Activated CD8-positive, alpha-beta memory T cell treated with anti-CD3 and anti-CD28 coated beads, Interleukin-2, amount 50 U/mL, for 24 hours (primary cell): ENCODE results near the gene DHX36.

Experiments
- DNase-seq: peaks from one replicate; pipeline ENCODE4 v3.0.0-alpha.2; 2020; ENCODE audit errors: extremely low read depth

The DHX36 gene, protein sequence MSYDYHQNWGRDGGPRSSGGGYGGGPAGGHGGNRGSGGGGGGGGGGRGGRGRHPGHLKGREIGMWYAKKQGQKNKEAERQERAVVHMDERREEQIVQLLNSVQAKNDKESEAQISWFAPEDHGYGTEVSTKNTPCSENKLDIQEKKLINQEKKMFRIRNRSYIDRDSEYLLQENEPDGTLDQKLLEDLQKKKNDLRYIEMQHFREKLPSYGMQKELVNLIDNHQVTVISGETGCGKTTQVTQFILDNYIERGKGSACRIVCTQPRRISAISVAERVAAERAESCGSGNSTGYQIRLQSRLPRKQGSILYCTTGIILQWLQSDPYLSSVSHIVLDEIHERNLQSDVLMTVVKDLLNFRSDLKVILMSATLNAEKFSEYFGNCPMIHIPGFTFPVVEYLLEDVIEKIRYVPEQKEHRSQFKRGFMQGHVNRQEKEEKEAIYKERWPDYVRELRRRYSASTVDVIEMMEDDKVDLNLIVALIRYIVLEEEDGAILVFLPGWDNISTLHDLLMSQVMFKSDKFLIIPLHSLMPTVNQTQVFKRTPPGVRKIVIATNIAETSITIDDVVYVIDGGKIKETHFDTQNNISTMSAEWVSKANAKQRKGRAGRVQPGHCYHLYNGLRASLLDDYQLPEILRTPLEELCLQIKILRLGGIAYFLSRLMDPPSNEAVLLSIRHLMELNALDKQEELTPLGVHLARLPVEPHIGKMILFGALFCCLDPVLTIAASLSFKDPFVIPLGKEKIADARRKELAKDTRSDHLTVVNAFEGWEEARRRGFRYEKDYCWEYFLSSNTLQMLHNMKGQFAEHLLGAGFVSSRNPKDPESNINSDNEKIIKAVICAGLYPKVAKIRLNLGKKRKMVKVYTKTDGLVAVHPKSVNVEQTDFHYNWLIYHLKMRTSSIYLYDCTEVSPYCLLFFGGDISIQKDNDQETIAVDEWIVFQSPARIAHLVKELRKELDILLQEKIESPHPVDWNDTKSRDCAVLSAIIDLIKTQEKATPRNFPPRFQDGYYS

DNA sequence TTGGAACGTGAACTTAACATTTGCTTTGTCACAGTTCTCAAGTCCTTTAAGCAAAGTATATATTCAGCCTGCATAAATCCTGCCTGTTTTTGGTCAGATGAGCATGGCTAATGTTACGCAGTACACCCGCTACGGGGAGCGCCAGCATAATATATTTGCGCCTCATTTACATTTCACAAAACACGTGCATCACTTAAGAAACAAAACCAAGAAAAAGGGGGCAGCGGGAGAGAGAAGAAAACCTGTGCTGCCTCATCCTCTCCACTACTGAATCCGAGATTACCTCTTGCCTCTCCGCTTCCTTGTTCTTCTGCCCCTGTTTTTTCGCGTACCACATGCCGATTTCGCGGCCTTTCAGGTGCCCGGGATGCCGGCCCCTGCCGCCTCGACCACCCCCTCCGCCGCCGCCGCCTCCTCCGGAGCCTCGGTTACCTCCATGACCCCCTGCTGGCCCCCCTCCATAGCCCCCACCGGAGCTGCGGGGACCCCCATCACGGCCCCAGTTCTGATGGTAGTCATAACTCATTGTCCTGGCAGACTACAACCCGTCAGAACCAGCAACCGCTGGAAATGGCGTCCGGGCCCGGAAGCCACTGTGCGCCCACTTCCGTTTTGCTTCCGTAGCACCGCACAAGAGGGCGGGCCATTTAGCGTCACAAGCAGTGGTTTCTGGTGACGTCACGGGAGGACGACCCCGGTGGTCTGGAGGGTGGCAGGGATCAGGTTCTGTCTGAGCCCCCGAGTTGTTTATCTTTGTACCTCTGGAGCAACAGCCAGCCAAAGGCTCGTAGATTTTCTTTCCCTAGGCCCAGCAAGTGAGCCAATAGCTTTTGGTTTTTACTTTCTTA is at the start of gene DHX36:
Gene DHX36 (minus strand): TSS at position 597 of the 848 bp plus-strand sequence. CDS start 71 bp downstream, at position 526.
- peak; percentile 83 for DNase-seq

DNA sequence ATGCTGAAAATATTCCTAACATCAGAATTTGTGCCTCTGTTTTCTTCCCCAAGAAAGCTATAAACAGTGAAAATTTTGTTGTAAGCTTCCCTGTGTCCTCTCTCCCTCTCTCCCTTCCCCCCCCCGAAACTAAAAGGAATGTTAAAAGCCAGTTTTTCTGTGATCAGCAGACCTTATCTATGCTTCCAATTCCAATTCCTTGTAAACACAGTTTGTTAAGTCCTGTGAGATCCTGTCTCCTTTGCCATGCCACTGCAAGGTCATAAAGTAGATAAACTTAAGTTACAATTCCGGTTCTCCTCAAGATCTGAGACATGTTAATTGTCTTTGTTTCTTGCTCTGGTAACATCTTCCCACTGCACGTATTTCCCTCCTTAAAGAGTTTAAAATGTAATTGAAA is 42.9 kb upstream of the DHX36 start:
- DNase-seq = no peak

DNA sequence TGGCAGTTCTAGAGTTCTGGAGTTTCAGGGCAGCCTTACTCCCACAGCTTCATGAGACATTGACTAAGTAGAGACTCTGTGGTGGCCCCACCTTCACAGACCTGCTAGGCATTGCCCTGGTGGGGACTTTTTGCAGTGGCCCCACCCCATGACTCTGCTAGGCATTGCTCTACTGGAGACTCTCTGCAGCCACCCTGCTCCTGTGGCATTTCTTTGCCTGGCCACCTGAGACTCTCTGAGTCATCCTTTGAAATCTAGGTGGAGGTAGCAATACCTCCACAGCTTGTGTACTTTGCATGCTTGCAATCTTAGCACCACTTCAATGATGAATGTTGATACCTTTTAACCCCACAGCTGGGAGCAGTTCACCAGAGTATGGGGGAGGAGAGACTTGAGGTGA is 40.6 kb upstream of the DHX36 start:
- no peak for DNase-seq

DNA sequence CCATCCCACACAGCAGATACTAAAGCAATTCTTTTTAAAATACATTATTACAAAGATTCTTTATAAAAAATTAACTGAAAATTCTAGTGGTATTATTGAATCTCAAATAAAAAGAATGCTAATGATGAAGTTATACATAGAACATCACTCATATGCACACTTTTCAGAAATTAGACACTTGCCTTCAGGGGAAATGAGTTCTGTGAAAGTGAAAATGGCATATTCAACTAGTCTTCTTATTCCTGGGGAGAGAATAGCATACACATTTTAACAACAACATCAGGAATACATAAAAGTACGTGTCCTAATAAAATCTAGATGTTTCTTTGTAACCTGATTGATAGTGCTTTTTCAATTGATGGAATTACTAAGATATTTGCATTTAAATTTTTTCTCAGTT is 36.8 kb upstream of the DHX36 start:
- no peak for DNase-seq

DNA sequence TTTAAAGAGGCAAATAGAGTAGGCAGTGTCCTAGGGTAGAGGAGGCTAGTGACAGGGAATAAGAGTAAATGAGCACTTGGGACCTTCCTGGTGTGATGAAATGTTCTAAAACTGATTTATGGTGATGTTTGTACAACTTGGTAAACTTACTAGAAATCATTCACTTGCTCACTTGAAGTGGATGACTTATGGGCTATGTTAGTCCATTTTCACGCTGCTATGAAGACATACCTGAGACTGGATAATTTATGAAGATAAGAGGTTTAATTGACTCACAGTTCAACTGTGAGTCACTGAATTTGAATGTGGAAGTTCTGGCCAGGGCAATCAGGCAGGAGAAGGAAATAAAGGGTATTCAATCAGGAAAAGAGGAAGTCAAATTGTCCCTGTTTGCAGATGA is 31.7 kb upstream of the DHX36 start:
- no peak for DNase-seq

DNA sequence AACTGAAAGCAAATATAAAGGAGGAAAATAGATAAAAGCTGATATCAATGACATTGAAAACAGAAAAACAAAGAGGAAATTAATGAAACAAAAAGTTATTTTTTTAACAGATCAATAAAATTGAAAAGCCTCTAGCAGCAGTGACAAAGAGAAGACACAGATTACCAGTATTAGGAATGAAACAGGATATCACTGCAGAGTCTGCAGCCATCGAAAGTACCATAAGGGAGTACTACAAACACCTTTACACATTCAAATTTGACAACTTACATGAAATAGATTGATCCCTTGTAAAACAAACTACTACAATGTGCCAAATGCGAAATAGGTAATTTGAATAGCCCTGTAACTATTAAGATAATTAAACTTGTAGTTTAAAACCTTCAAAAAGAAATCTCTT is 24.9 kb upstream of the DHX36 start:
- no peak for DNase-seq

DNA sequence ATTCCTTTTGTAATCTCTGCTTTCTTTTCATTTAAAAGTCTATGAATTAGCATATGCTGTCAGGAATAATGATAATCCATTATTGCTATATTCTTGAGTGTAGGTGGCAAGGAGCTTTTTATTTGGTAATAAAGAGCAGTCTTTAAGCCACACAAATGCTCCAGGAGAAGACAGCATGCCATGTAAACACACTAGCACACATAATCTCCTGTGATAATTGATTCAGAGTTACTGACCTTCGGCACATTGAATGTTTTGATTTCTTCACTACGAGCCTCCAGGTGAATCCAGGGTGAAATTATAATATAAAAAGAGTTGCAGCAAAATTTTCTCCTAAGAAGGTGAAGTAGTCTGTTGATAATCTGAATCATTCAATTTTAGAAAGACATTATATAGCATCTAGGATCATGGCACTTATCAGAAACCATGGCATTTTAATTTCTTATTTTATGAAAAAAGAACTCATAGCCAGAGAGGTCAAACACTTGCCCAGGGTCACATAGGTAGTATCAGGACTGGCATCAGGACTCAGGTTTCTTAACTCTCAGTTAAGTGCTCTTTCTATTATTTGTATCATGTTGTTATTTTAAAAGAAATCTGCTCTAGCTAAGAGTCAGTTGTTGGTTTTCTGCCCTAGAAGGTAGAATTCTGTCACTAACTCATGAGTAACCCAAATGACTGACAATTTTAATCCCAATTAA is 21.3 kb upstream of the DHX36 start:
- DNase-seq = no peak

DNA sequence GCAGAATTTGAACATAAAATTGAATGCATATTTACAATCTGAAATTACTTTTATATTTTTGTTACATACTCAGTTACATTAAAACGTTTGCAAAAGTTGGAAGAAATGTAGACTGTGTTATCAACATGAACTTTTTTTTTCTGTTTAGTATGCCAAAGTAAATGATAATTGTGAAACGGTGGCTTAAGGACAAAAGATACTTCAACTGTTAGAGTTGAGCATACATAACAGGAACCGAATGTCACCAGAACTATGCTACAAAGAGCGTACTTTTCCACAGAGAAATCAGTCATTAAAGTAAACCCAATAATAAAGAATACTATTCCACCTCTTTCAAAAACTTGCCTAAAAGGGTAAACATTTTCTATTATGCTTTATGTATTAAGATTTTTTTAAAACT is 14.3 kb upstream of the DHX36 start:
- no peak for DNase-seq

DNA sequence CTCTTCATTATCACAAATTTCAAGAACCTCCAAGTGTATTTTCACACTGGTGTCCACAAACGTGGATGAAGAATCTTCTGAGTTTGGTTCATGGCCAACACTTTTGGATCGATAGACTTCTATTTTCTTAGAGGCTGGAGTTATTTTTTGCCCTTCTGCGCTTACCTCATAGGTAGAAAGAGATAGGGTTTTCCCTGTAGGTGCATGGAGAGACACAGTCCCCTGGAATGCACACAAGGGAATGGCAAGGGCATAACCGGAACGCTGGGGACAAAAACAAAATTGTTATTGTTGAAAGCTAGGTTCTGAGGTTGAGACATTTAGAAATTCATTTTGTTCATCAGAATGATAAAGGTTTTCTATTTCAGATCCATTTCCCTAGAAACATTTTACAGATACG is 13.7 kb upstream of the DHX36 start:
- no peak for DNase-seq

DNA sequence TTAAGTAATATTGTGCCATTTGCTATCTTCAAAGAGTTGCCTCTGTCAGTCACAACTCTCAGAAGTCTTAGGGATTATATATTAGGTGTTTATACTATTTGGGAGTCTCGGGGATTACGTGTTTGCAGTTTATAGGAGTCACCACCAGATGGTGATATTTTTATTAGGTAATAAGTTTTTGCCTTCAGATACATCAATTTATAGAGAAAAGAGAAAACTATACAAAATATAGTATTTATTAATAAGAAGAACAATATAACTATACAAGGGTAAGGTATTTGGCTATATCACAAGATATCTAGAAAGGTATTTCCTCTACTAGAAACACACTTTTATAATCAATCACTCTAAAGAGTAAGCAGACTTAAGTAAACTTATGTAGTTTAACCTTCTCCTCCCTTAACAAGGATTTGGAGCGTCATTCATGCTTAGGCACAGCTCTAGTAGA is 10.7 kb upstream of the DHX36 start:
- DNase-seq = no peak

DNA sequence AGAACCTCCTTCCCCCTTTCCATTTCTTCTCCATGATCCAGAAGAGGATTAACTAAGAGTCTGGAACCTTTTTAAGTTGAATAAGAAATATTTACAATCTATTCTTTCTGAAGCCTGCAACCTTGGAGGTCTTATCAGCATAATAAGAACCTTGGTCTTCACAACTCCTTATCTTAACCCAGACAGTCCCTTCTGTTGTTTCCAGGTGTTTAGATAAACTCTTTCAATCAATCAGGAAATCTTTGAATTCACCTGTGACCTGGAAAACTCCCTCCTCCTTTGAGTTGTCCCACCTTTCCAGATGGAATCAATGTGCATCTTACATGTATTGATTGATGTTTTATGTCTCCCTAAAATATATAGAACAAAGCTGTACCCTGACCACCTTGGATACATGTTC is 3.6 kb upstream of the DHX36 start:
- DNase-seq = no peak

DNA sequence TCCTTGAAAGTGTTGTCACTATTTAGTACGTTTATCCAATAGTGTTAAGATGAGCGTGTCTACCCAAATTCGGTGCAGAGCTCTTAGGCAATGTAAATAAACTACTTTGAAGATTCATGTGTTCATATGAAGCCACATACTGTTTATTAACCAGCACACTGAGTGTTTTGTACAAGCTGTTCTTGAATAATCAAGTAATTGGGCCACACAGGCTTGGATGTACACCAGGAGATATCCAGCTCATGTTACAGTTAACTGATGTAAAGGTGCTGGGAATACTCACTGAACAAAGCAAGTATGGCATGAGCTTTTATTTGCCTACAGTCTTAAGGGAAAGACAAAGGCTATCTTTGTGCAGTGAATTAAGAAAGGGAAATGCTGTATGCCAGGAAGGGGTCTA is 632 bp upstream of the DHX36 start:
- no peak for DNase-seq

DNA sequence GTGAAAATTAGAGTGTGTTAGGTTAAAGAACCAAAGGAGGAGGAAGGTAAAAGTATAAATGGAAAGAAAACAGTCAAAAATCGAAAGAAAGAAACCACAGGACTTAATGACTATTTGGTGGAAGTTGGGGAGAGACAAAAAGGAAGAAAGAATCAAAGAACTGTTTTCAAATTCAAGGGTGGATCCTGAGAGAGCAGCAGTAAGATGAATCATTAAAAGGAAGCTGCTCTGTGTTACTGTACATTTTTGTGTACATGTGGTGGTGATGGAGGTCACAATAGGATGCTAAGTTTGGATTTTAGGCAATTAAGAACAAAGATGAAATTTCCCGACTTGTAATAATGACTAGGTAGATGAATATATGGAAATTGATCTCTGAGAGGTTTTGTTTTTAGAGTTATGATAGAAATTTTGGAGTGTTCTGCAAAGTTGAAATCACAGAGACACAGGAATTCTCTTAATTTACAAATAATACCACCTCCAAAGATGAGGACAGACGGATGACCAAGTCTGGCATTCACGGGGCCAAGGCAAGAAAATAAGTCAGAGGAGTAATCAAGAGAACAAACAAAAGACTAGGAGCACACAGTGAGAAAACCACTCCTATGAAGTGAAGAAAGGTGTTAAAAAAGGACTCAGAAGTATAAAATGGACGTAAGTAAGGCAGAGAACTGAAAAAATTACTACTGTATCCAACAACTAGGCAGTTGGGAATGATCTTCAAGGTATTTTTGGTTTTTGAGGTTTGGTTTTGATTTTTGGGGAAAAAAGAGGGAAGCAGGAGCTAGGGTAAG is 7.1 kb downstream of the DHX36 start:
- no peak for DNase-seq

DNA sequence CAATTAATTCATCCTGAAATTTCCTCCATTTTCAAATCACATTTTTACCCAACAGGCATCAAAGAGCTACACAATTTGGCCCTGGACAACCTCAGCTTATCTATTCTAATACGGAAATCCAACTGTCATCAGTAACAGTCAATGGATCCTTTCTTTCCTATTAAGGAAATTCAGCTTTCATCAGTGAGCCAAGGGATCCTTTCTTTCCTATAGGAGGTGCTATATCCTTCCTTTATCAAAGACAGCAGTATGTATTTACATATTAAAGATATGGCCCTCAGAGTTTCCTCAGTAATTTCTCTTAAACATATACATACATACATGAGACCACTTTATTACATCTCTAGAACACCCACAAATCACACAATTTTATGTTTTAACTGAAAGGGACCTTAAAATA is 10.1 kb downstream of the DHX36 start:
- DNase-seq = no peak

DNA sequence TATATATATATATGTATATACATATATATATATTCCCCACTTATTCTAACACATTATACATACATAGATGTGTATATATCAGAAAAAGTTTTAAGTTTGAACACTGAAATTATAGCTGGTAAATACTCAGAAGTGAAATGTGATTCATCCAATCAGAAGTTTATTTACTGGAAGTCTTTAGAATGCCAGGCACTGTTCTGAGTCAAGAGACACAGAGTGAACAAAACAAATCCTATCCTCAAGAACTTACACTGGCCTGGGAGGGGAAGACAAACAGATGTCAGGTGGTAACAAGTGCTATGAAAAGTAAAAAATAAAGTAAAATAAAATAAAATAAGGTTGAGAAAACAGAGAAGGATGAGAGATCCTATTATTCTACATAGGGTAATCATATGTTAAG is 13.4 kb downstream of the DHX36 start:
- no peak for DNase-seq

DNA sequence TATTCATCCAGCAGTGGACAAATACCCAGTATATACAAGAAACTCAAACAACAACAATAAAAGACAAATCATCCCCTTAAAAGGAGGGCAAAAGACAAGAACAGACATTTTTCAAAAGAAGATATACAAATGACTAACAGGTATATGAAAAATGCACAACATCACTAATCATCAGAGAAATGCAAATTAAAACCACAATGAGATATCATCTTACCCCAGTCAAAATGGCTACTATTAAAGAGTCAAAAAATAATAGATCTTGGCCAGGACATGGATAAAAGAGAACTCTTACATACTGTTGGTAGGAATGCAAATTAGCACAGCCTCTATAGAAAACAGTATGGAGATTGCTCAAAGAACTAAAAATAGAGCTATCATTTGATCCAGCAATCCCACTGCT is 16.9 kb downstream of the DHX36 start:
- no peak for DNase-seq

DNA sequence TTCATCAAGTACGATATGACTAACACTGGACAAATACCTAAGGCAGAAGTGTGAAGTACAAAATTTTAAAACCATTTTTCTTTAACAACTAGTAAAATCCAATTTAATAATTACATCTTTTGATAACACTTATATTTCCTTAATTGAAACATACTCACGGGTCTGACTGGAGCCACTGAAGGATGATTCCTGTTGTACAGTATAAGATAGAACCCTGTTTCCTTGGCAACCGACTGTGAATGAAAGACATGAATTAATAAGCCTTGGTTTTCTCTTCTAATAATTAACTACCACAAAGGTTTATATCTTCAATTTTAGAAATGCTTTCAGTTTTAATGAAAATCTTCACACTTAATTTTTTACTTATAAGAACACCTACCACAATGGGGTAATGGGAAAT is 19.4 kb downstream of the DHX36 start:
- no peak for DNase-seq

DNA sequence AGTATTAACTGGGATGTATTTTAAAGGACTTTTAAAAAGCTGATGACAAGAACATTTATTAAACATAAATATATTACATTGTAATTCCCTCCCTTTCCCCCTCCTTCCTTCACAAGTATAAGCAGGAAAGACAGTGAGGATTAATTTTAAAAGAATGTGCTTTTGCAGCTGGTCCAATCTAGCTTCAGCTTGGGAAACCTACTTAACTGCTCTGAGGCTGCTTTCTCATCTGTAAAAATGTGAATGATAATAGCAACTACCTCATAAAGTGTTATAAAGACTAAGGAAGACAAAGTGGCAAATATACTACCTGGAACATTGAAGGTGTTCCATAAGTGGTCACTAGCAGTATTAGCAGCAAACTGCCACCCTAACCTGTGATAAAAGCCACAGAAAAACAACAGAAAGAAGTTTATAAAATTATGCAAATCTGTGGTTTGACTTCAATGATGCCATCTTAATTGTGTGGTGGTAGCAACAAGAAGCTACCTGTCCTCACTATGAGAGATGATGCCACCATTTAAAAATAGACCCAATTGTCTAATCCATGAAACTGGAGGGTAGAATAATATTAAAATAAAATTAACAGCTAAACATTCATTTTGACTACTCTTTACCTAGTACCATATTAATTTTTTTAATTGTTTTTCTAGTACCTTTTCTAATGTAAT is 20.0 kb downstream of the DHX36 start:
- DNase-seq = no peak

DNA sequence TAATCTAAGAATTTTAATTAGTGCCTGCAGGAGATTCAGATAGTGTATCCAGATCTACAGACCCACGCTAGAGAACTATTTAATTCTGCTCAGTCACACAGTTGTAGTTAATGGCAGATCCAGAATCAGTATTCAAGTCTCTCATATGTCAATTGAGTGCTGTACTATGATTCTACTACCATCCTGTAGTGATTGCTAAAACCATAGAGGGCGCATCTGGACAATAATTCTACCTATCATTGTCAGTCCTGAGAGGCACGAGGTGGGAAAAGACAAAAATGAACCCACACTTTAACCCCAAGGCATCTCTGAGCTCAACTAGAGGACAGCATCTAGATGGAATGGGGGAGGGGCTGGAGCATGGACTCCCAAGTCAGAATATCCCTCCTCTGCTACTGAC is 22.7 kb downstream of the DHX36 start:
- DNase-seq = no peak

DNA sequence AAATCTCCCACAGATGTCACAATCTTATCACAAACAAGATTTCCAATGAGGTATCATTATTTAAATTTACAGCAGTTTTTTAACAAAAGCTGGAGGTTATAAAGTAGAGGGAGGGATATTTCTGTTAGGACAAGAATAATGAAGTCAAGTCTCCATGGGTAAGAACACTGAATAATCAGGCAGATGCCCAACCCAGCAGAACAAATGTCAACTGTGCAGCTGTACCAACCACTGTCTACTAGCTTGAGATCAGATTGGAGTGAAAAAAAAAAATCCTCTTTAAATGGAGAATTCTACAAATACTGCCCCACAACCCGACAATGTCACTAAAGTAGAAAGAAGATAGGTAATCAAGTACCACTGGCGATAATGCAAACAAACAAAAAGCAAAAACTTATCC is 30.3 kb downstream of the DHX36 start:
- DNase-seq = no peak
